HL-60 (cell line): ENCODE measurements around the gene SLC40A1.

ENCODE experiments used
- DNase-seq, 2 experiments: peaks; one replicate each; pipeline ENCODE4 v3.0.0-alpha.2; 2010 to 2020; ENCODE audit warnings: low read depth in 1 of 2, low spot score in 1 of 2
- H3K27ac ChIP-seq: fragments of 250-450 bp; sonication (Bioruptor Pico); replicated peaks from 2 replicates; pipeline ENCODE4 v1.5.1; 2020; ENCODE audit warnings: mild to moderate bottlenecking, moderate library complexity
- H3K27me3 ChIP-seq: fragments of 250-450 bp; sonication (Bioruptor Pico); 2 replicates; pipeline ENCODE4 v1.5.1; 2021; ENCODE audit warnings: mild to moderate bottlenecking, moderate library complexity; ENCODE audit not compliant: insufficient read depth, poor library complexity, severe bottlenecking
- H3K4me3 ChIP-seq: replicated peaks from 2 replicates; pipeline ENCODE4 v1.5.1; 2011; ENCODE audit warnings: mild to moderate bottlenecking, control low read depth, low read length; ENCODE audit not compliant: insufficient read depth
- GABPA ChIP-seq: IDR thresholded peaks from 2 replicates; pipeline ENCODE4 v1.6.1; 2012; ENCODE audit warnings: low read depth
- POLR2AphosphoS5 ChIP-seq: IDR thresholded peaks from 2 replicates; pipeline ENCODE4 v1.6.1; 2012; ENCODE audit warnings: low read depth
- SPI1 ChIP-seq: IDR thresholded peaks from 2 replicates; pipeline ENCODE4 v1.6.1; 2012; ENCODE audit warnings: low read depth, mild to moderate bottlenecking, borderline replicate concordance
- TF ChIP-seq, protein P1 (sequence below): IDR thresholded peaks from one replicate; pipeline ENCODE4 v1.5.1; 2011; ENCODE audit warnings: low read length, control low read depth, inconsistent platforms; ENCODE audit not compliant: insufficient read depth
- TF ChIP-seq, protein P2 (sequence below): IDR thresholded peaks from 2 replicates; pipeline ENCODE4 v1.6.1; 2012; ENCODE audit warnings: low read depth; ENCODE audit not compliant: insufficient replicate concordance

The SLC40A1 gene

DNA sequence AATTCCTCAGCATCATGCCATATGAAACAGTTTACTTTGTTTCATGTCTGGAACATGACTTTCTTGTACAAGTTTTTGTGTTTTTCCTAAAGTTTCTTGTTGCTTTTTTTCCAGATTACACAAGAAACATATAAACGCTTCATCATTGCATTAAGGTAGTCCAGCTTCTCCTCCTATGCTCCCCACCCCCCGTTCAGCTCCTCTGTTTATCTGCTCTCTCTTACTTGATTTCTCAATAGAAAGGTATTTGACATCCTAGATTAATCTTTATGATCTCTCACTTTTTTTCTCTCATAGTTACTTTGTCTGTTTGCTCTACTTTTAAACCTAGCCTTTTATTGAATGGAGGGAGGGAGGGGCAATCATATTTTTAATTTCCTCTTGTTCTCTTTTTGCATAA is 25.4 kb downstream of the SLC40A1 start:
- TF ChIP-seq POLR2AphosphoS5: no peak
- TF ChIP-seq SPI1: no peak
- TF ChIP-seq, protein P1, sequence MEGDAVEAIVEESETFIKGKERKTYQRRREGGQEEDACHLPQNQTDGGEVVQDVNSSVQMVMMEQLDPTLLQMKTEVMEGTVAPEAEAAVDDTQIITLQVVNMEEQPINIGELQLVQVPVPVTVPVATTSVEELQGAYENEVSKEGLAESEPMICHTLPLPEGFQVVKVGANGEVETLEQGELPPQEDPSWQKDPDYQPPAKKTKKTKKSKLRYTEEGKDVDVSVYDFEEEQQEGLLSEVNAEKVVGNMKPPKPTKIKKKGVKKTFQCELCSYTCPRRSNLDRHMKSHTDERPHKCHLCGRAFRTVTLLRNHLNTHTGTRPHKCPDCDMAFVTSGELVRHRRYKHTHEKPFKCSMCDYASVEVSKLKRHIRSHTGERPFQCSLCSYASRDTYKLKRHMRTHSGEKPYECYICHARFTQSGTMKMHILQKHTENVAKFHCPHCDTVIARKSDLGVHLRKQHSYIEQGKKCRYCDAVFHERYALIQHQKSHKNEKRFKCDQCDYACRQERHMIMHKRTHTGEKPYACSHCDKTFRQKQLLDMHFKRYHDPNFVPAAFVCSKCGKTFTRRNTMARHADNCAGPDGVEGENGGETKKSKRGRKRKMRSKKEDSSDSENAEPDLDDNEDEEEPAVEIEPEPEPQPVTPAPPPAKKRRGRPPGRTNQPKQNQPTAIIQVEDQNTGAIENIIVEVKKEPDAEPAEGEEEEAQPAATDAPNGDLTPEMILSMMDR: no peak
- TF ChIP-seq GABPA: no peak
- TF ChIP-seq, protein P2, sequence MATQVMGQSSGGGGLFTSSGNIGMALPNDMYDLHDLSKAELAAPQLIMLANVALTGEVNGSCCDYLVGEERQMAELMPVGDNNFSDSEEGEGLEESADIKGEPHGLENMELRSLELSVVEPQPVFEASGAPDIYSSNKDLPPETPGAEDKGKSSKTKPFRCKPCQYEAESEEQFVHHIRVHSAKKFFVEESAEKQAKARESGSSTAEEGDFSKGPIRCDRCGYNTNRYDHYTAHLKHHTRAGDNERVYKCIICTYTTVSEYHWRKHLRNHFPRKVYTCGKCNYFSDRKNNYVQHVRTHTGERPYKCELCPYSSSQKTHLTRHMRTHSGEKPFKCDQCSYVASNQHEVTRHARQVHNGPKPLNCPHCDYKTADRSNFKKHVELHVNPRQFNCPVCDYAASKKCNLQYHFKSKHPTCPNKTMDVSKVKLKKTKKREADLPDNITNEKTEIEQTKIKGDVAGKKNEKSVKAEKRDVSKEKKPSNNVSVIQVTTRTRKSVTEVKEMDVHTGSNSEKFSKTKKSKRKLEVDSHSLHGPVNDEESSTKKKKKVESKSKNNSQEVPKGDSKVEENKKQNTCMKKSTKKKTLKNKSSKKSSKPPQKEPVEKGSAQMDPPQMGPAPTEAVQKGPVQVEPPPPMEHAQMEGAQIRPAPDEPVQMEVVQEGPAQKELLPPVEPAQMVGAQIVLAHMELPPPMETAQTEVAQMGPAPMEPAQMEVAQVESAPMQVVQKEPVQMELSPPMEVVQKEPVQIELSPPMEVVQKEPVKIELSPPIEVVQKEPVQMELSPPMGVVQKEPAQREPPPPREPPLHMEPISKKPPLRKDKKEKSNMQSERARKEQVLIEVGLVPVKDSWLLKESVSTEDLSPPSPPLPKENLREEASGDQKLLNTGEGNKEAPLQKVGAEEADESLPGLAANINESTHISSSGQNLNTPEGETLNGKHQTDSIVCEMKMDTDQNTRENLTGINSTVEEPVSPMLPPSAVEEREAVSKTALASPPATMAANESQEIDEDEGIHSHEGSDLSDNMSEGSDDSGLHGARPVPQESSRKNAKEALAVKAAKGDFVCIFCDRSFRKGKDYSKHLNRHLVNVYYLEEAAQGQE: no peak
- Histone ChIP-seq H3K4me3 (no peak overlapping the region), H3K27ac (no peak overlapping the region), H3K27me3 (no peaks in the 10 kb centered on the region)
- DNase-seq: no peak

DNA sequence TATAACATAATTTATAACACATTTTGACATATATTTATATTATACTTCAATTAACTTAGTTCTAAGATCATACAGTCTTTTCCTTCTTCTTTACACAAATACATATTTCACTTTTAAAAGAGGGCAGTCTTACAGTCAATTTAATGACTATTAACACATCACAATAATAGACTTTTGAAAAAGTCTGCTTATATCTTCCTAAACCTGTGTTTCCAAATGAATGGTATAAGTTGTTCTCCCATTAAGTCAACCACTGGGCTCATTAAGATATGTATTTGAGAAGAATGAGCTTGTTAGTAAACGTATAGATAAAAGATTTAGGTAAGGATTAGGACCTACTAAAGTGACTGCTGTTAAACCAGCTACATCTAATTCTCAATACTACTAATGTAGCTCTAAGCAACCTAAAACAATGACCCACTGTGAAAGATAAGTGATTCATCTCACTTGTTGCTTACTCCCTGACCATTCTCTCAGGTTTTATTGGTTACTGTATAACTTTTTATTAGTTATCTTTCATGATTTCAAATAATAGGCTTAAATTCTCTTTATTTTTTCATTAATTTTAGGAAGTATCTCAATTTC is 27.0 kb downstream of the SLC40A1 start:
- no peak overlapping the region for H3K27ac ChIP-seq
- no peaks in the 10 kb centered on the region for H3K27me3 ChIP-seq
- no peak overlapping the region for H3K4me3 ChIP-seq
- no peak for DNase-seq
- TF ChIP-seq, protein P2: no peak
- TF ChIP-seq GABPA (no peak), POLR2AphosphoS5 (no peak), SPI1 (no peak)
- TF ChIP-seq, protein P1: no peak

DNA sequence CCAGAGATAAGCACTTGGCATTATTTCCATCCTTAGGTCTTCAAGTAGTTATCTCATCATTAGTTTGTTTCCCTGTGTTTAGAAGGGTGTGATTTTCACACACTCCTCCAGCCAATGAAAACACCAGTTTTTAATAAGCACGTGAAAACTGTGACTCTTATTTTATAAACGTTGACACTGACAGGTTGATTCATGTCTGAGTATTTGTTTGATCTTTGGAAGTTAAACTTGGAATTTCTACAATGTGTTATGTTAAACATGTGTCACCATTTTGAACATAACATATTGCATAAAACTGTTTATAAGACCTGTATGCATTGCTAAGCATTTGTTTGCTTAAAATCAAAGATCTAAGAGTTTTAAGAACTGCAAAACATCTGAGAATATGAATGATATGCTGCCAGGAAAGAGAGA is 27.6 kb downstream of the SLC40A1 start:
- H3K4me3 ChIP-seq: no peak overlapping the region
- TF ChIP-seq, protein P2: no peak
- TF ChIP-seq POLR2AphosphoS5: no peak
- no peak for TF ChIP-seq GABPA
- TF ChIP-seq SPI1: no peak
- TF ChIP-seq, protein P1: no peak

More for the DNA sequence above, 27.6 kb downstream of the SLC40A1 start:
- no peak overlapping the region for H3K27ac ChIP-seq
- DNase-seq: no peak
- H3K27me3 ChIP-seq: no peaks in the 10 kb centered on the region
